ENCODE results near the gene SLC7A1. TPM values are rescaled to one million over a fixed set of nuclear protein-coding genes. Genes with fewer than 3 reads are reported as not detected.

The SLC7A1 gene
- total and polyA plus RNA-seq, 2 donors (not counting 3 experiments of a cell fraction or from before 2014, with no cell fraction given) = 21.0 to 79.3 TPM

GRCh38 chr13:29572575-29572974 lies 22.9 kb downstream of the SLC7A1 start:
- peaks cover 18% of the 10 kb centered on the region for H3K4me1 ChIP-seq (ENCODE audit: control insufficient read depth, extremely low read depth, insufficient read depth, low read length)
- no peaks in the 10 kb centered on the region for H3K36me3 ChIP-seq (ENCODE audit: control insufficient read depth in 2 of 2, extremely low read depth in 1 of 2, insufficient read depth in 2 of 2, low read length in 2 of 2)
- H2AFZ ChIP-seq (ENCODE audit: low read depth, low read length) = no peak overlapping the region
- peaks cover 99% of the 10 kb centered on the region for H3K79me2 ChIP-seq (ENCODE audit: control insufficient read depth, insufficient read depth, low read length)
- ChIA-PET POLR2A (no interaction called here), CTCF (interaction anchor here (1.6 to 4.3 kb wide), 2 partner anchors 9 to 41 kb away, joined by 4 to 26 read pairs; no protein-coding TSS in a partner anchor)
- H3K4me2 ChIP-seq (ENCODE audit: insufficient read depth, low read length) = no peak overlapping the region
- DNase-seq (ENCODE audit: low read depth, low spot score) (no peak), FAIRE-seq (no peak)
- TF ChIP-seq POLR2A (IDR thresholded peaks at IDR 0.05; ENCODE audit: low read depth, low read length) (no peak), MAX (IDR thresholded peaks at IDR 0.05; ENCODE audit: insufficient read depth, insufficient read length) (no peak), FOS (IDR thresholded peaks at IDR 0.05; ENCODE audit: borderline replicate concordance, insufficient read depth, low read length) (no peak), MYC (IDR thresholded peaks at IDR 0.05; ENCODE audit: low read depth, low read length) (no peak), EZH2 (IDR thresholded peaks at IDR 0.05; ENCODE audit: borderline replicate concordance, low read depth, low read length, severe bottlenecking) (no peak), JUN (IDR thresholded peaks at IDR 0.05; ENCODE audit: borderline replicate concordance, insufficient read depth, insufficient read length, low read depth) (no peak), GATA2 (IDR thresholded peaks at IDR 0.05; ENCODE audit: insufficient read depth, insufficient read length, low read depth, low read length) (no peak), CTCF (IDR thresholded peaks at IDR 0.05; ENCODE audit: extremely low read depth in 1 of 2, insufficient read depth in 1 of 2, low read depth in 1 of 2, low read length in 2 of 2) (no peak), POLR2AphosphoS5 (IDR thresholded peaks at IDR 0.05; ENCODE audit: insufficient read depth, low read depth, low read length) (no peak)
- no peak overlapping the region for H3K9ac ChIP-seq (replicated peaks; ENCODE audit: extremely low read depth, insufficient read depth, low read length)
- no peaks in the 10 kb centered on the region for H4K20me1 ChIP-seq (replicated peaks; ENCODE audit: control insufficient read depth, extremely low read depth, insufficient read depth, low read length)
- BruUV-seq (replicated peaks) = no TSS peak
- H3K27ac ChIP-seq (ENCODE audit: insufficient read depth, low read depth, low read length) = no peak overlapping the region
- dilution Hi-C loops (cut with MboI; ENCODE audit: extremely low pct_ligation_motif_present, low sequenced_read_pairs) = no loop called here
- H3K9me1 ChIP-seq (replicated peaks; ENCODE audit: control insufficient read depth, extremely low read depth, insufficient read depth, low read length) = no peaks in the 10 kb centered on the region
- intact Hi-C loops (cut with micrococcal nuclease) = no loop called here
- no peak overlapping the region for H3K4me3 ChIP-seq (replicated peaks in 1 of 3; ENCODE audit: insufficient read depth in 1 of 3, low read depth in 1 of 3, low read length in 3 of 3)
- no peaks in the 10 kb centered on the region for H3K27me3 ChIP-seq (ENCODE audit: control insufficient read depth in 2 of 2, insufficient read depth in 2 of 2, low read length in 2 of 2)
- no peaks in the 10 kb centered on the region for H3K9me3 ChIP-seq (replicated peaks; ENCODE audit: control insufficient read depth, insufficient read depth, low read length)

All from endothelial cell of umbilical vein (primary cell).